Activated CD8-positive, alpha-beta T cell treated with anti-CD3 and anti-CD28 coated beads for 36 hours (primary cell): Measurements from ENCODE around the gene COX8A. TPM values are rescaled to one million over a fixed set of nuclear protein-coding genes. Genes with fewer than 3 reads are reported as not detected.

Experiments used
- ATAC-seq: fragments of 200-7000 bp; cut with Tn5 transposase; one replicate; pipeline ENCODE4 v1.10.0; 2021; ENCODE audit warnings: mild to moderate bottlenecking, moderate library complexity
- CTCF ChIA-PET: fragments of 350-600 bp; sonication (Branson Sonifier 250); formaldehyde crosslinking; loops from one replicate; lab custom pipeline; 2021; ENCODE audit warnings: antibody characterized with exemption; lab: Charles Lee
- POLR2A ChIA-PET: fragments of 350-600 bp; sonication (Branson Sonifier 250); formaldehyde crosslinking; loops from one replicate; lab custom pipeline; 2021; ENCODE audit warnings: antibody characterized with exemption; lab: Charles Lee
- DNase-seq: peaks from one replicate; pipeline ENCODE4 v3.0.0-alpha.2; 2020
- H3K27ac Mint-ChIP-seq: one replicate; pipeline ENCODE4 v1.8.0; 2021; ENCODE audit warnings: mild to moderate bottlenecking, mixed read lengths
- H3K27me3 Mint-ChIP-seq: one replicate; pipeline ENCODE4 v1.8.0; 2021; ENCODE audit warnings: mixed read lengths
- H3K36me3 Mint-ChIP-seq: one replicate; pipeline ENCODE4 v1.8.0; 2021; ENCODE audit warnings: low read depth, mixed read lengths
- H3K4me1 Mint-ChIP-seq: one replicate; pipeline ENCODE4 v1.8.0; 2021; ENCODE audit warnings: low read depth, mixed read lengths
- H3K4me3 Mint-ChIP-seq: one replicate; pipeline ENCODE4 v1.8.0; 2021; ENCODE audit warnings: mild to moderate bottlenecking, moderate library complexity, mixed read lengths
- H3K9me3 Mint-ChIP-seq: one replicate; pipeline ENCODE4 v1.8.0; 2021; ENCODE audit warnings: mixed read lengths
- intact Hi-C: fragments of 100-400 bp; cut with micrococcal nuclease; formaldehyde crosslinking; loops from one replicate; pipeline ENCODE4 v1.10.0; 2022
- total RNA-seq, 2 experiments: library from RNA; stranded (reverse); gene quantifications; one replicate each; pipeline ENCODE4 v1.2.3, GENCODE V29; 2021
- TF ChIP-seq, protein P1 (sequence below): fragments of 200-600 bp; IDR thresholded peaks from one replicate; pipeline ENCODE4 v1.8.0; 2022; ENCODE audit warnings: antibody characterized with exemption, mild to moderate bottlenecking

Gene COX8A
- total RNA-seq, 2 experiments from 2014 or later = 436 to 497 TPM

DNA sequence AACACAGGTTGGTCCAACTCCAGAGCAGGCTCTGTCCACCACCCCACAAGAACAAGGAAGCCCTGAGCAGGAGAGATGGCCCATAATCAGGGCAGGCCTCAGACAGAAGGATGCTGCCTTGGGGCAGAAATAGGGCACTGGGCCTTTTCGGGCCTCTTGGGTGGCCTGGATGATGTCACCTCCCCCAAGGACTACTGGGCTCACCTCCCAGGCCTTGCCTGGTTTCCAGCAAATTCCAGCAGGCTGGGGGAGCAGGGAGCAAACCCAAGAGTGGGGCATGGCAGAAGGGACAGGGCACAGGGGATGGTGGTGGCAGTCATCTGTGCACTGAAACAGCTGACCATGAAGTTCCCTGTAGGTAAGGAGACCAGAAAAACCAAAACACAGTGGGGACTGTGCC, 41.0 kb upstream of the COX8A start:
- no peak for DNase-seq
- ATAC-seq = no peak
- POLR2A ChIA-PET = no interaction called here
- H3K36me3 Mint-ChIP-seq = no peaks in the 10 kb centered on the region
- no peaks in the 10 kb centered on the region for H3K9me3 Mint-ChIP-seq
- CTCF ChIA-PET = interaction anchor here (1.7 kb wide), 1 partner anchor 95 kb away, joined by 7 read pairs; no protein-coding TSS in a partner anchor
- H3K4me1 Mint-ChIP-seq = peaks cover 8% of the 10 kb centered on the region
- H3K27me3 Mint-ChIP-seq = no peaks in the 10 kb centered on the region
- TF ChIP-seq, protein P1, sequence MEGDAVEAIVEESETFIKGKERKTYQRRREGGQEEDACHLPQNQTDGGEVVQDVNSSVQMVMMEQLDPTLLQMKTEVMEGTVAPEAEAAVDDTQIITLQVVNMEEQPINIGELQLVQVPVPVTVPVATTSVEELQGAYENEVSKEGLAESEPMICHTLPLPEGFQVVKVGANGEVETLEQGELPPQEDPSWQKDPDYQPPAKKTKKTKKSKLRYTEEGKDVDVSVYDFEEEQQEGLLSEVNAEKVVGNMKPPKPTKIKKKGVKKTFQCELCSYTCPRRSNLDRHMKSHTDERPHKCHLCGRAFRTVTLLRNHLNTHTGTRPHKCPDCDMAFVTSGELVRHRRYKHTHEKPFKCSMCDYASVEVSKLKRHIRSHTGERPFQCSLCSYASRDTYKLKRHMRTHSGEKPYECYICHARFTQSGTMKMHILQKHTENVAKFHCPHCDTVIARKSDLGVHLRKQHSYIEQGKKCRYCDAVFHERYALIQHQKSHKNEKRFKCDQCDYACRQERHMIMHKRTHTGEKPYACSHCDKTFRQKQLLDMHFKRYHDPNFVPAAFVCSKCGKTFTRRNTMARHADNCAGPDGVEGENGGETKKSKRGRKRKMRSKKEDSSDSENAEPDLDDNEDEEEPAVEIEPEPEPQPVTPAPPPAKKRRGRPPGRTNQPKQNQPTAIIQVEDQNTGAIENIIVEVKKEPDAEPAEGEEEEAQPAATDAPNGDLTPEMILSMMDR = no peak
- no peak overlapping the region for H3K4me3 Mint-ChIP-seq
- intact Hi-C loops = no loop called here
- no peak overlapping the region for H3K27ac Mint-ChIP-seq

DNA sequence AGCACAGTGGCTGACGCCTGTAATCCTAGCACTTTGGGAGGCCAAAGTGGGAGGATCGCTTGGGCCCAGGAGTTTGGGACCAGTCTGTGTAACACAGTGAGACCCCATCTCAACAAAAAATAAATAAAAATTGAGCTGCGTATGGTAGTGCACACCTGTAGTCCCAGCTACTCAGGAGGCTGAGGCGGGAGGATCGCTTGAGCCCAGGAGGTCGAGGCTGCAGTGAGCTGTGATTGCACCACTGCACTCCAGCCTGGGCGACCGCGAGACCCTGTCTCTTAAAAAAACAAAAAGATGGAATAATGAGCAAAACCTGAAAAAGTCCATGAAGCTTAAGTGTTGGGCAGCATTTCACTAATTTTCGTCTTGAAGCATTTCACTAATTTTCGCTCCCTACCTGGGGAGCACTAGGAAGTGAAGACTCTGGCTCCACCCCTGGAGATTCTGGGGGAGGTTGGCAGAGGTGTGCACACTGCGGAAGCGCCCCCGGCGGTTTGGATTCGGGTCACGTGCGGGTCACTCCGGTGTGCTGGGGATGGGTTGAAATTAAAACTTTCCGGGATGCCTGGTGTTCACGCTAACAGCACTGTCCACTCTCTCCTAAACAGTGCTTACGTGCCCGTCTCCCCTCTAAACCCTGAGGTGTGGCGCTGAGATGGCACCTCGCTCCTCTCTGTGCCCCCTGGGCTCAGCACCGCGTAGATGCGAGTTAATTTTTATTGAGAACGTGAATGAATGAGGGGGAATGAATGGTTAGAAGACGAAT, 36.5 kb upstream of the COX8A start:
- peak; percentile 19 for ATAC-seq
- Mint-ChIP-seq H3K36me3 (no peaks in the 10 kb centered on the region), H3K27me3 (no peaks in the 10 kb centered on the region), H3K4me1 (peaks cover 24% of the 10 kb centered on the region), H3K27ac (peak overlapping the region; percentile 83), H3K9me3 (no peaks in the 10 kb centered on the region), H3K4me3 (peak overlapping the region; percentile 79)
- TF ChIP-seq, protein P1 = no peak
- peak; percentile 51 for DNase-seq
- CTCF ChIA-PET = interaction anchor here (0.5 to 1.5 kb wide), 2 partner anchors 16 to 17 kb away, joined by 3 to 4 read pairs; no protein-coding TSS in a partner anchor
- intact Hi-C loops = no loop called here
- POLR2A ChIA-PET = interaction anchor here (1.0 to 1.5 kb wide), 2 partner anchors 19 to 47 kb away, joined by 4 to 6 read pairs; no protein-coding TSS in a partner anchor

DNA sequence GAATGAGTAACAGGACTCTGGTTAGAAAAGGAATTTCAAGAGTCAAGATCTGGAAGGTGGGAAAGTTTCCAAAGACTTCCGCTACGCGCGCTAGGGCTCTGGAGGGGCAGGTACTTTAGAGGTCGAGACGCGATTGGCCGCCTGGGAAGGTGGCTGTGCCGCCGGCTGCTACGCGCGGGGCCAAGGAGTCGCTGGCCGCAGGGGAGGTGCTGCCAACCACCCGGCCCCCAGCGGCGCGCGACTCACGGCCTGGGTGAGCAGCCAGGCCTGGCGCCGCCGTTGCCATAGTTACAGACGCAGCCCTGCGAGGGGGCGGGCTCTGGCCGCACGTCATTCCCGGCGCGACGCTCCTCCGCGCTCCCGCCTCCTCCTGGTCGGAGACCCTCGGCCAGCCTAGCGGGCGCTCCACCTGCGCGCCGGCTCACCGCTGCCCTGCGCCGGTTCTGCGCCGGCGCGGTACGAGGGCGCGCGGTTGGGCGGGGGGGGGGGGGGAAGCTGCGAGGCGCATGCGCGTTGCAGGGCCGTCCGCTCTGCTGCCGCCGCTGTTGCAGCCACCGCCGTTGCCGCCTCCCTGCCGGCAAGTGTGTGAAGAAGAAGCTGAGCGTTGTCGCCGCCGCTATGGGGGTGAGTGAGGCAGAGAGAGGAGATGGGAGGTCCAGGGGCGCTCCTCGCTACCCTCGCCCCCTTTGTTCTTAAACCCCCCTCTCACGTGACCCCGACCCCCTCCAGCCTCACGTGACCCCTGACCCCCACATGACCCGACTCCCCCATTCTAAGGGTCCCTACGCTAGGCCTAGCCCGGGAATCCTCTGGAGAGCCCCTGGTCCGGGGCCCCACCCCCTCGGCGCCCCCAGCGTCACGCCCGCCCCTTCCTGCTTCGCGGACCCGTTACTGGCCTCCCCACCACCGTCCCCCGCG, 35.7 kb upstream of the COX8A start, which contains the start of gene NAA40:
NAA40 (plus strand) TSS at position 524 of the 918 bp plus-strand sequence; CDS start at position 619, 95 bp downstream.
- no peaks in the 10 kb centered on the region for H3K9me3 Mint-ChIP-seq
- TF ChIP-seq, protein P1 = no peak
- DNase-seq = peak; percentile 96
- H3K36me3 Mint-ChIP-seq = no peaks in the 10 kb centered on the region
- POLR2A ChIA-PET = interaction anchor here (0.8 to 1.7 kb wide), 6 partner anchors 20 to 99 kb away, joined by 3 to 6 read pairs (median 4); partner anchors contain the start of gene RCOR2
- CTCF ChIA-PET = no interaction called here
- peak within 1 kb of the TSS; percentile 83 for H3K27ac Mint-ChIP-seq
- peaks cover 24% of the 10 kb centered on the region for H3K4me1 Mint-ChIP-seq
- H3K27me3 Mint-ChIP-seq = no peaks in the 10 kb centered on the region
- peak within 1 kb of the TSS; percentile 79 for H3K4me3 Mint-ChIP-seq
- intact Hi-C loops = no loop called here
- ATAC-seq = peak; percentile 94

DNA sequence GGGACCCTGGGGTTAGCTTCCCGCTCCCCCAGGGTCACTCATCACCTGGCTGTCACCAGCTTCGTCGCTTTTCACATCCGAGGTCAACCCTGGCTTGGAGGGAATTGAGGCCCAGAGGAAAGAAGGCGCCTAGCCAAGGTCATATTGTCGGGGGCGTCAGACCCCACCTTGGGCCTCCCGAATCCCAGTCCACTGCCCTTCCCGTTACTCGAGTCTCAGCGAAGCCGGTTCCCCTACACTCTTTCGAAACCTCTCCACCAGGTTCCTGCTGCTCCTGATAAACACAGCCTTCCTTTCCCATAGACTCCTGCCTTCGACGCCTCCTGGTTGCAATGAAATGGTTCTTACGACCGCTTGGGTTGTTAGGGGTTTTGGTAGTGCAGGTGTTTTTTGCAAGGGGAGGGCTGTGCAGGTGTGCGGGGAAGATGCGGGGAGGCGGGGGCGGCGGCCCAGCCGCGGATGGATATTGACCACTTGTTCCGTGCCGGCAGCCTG, 35.0 kb upstream of the COX8A start:
- POLR2A ChIA-PET = interaction anchor here (0.8 to 1.7 kb wide), 5 partner anchors 20 to 100 kb away, joined by 3 to 6 read pairs (median 4); partner anchors contain the start of gene RCOR2
- TF ChIP-seq, protein P1 = no peak
- no peaks in the 10 kb centered on the region for H3K36me3 Mint-ChIP-seq
- CTCF ChIA-PET = no interaction called here
- no peak for ATAC-seq
- H3K4me1 Mint-ChIP-seq = peaks cover 29% of the 10 kb centered on the region
- peak overlapping the region; percentile 79 for H3K4me3 Mint-ChIP-seq
- no peak for DNase-seq
- intact Hi-C loops = no loop called here
- H3K27me3 Mint-ChIP-seq = no peaks in the 10 kb centered on the region
- no peaks in the 10 kb centered on the region for H3K9me3 Mint-ChIP-seq
- peak overlapping the region; percentile 81 for H3K27ac Mint-ChIP-seq
